GM18526 (cell line): ENCODE data around the gene JDP2.

Experiments used
- POLR2A ChIP-seq: IDR thresholded peaks from 3 replicates; pipeline ENCODE4 v1.6.1; 2011; ENCODE audit not compliant: insufficient read length; ENCODE audit errors: extremely low read depth

JDP2 gene, protein sequence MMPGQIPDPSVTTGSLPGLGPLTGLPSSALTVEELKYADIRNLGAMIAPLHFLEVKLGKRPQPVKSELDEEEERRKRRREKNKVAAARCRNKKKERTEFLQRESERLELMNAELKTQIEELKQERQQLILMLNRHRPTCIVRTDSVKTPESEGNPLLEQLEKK

DNA sequence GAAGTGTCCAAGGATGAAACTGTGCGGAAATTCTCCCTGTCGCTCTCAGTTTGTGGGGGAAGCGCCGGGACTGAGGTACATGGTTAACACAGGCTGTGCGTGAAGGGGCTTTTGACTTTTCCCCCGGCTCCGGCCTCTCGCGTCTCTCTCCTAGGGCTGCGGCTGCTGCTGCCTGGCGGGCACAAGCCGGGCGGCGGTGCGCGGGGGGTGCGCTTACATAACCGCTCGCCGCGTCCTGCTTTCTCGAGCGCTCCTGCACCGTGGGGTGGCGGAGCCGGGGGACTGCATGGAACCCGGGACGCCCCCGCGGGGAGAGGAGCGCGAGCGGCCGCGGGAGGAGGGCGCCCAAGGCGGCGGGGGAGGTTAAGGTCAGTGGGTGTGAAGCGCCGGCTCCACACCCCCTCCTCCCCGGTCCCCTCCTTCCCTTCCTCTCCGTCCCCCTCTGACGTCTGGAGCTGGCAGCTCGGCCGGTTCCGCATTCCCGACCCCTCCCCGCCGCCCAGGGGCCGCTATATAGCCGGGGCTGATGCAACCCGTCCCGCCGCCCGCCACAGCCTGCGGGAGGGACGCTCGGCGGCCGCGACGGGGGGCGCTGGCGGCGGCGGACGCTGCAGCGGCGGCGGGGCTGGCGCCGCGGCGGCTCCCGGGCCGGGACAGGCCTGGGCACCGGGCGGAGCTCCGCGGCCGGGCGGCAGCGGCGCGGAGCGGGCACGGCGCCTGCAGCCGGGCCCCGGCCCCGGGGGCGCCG is at the start of gene JDP2:
JDP2 (plus strand) TSS at position 541 of the 748 bp plus-strand sequence. CDS start 9,899 bp downstream, outside the sequence.
- TF ChIP-seq POLR2A: no peak

DNA sequence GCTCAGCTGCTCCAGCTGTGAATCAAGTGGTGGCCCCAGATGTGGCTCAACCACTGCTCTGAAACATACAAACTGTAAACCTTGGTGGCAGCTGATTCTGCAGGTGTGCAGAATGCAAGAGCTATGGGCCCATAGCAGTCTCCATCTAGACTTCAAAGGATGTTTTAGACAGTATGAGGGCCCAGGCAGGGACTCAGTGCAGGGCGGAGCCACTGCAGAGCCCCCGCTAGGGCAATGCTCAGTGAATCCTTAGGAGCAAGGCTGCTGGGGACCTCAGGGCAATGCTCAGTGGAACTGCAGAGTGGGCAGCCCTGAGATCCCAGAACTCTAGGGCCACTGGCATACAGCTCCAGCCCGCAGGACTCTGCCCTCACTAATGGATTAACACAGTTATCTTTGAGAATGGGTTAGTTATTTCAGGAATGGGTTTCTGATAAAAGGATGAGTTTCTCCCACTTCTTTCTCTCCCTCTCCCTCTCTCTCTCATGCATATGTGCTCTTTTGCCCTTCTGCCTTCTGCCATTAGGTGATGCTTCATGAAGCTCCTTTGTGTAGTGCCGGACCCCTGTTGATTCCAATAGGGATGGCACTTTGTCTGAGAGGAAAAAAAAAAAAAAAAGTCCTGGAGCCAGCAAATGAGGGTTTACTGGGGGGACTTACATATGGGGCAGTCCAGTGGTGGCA is 48.4 kb upstream of the JDP2 start:
- no peak for TF ChIP-seq POLR2A

GRCh38 chr14:75379930-75380270 is 47.9 kb upstream of the JDP2 start:
- no peak for TF ChIP-seq POLR2A

- TF ChIP-seq POLR2A: no peak
These were observed 47.2 kb upstream of the JDP2 start for GRCh38 chr14:75380656-75381055.

GRCh38 chr14:75381642-75382041 is 46.2 kb upstream of the JDP2 start:
- no peak for TF ChIP-seq POLR2A

DNA sequence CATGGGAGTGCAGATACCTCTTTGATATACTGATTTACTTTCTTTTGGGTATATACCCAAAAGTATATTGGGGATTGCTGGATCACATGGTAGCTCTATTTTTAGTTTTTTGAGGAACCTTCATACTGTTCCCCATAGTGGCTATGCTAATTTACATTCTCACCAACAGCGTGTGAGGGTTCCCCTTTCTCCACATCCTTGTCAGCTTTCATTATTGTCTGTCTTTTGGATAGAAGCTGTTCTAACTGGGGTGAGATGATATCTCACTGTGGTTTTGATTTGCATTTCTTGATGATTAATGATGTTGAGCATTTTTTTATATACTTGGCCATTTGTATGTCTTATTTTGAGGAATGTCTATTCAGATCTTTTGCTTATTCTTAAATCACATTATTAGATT is 44.1 kb upstream of the JDP2 start:
- no peak for TF ChIP-seq POLR2A

DNA sequence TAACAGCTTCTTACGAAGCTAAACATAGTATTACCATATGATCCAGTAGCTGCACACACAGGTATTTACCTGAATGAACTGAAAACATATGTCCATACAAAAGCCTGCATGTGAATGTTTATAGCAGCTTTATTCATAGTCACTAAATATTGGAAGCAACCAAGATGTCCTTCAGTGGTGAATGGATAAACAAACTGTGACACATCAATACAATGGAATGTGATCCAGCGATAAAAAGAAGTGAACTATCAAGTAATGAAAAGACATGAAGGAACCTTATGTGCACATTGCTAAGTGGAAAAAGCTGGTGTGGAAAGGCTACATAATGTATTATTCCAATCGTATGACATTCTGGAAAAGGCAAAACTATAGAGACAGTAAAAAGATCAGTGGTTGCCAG is 38.1 kb upstream of the JDP2 start:
- no peak for TF ChIP-seq POLR2A

DNA sequence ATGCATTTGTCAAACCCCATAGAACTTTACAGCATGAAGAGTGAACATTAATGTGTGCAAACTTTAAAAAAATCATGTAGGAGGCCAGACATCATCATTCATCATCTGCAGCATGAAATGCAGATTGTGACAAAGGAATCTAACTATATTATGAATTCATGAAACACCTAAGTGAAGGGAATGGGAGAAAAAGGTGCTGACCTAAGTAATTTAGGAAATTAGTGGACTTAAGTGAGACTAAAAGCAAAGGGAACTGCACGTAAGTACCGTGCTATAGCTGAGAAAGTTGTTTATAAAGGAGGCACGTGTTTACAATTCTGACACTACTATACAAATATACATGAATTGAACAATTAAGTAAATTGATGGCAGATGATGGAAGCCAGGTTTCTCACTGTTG is 37.6 kb upstream of the JDP2 start:
- no peak for TF ChIP-seq POLR2A

DNA sequence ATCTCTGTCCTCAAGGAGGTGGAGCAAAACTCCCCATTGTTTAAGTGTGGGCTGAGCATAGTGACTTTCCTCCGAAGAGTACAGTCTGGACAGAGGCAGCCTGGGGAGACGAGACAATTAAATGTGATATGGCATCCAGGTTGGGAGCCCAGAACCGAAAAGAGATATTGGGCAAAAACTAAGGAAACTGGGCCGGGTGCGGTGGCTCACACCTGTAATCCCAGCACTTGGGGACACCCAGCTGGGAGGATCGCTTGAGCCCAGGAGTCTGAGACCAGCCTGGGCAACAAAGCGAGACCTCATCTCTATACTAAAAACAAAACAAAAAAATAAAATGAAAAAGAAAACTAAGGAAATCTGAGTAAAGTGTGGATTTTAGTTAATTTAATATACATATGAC is 35.9 kb upstream of the JDP2 start:
- no peak for TF ChIP-seq POLR2A

- no peak for TF ChIP-seq POLR2A
These were observed 34.9 kb upstream of the JDP2 start for GRCh38 chr14:75392686-75393641.

GRCh38 chr14:75393794-75394193 is 34.0 kb upstream of the JDP2 start:
- no peak for TF ChIP-seq POLR2A

DNA sequence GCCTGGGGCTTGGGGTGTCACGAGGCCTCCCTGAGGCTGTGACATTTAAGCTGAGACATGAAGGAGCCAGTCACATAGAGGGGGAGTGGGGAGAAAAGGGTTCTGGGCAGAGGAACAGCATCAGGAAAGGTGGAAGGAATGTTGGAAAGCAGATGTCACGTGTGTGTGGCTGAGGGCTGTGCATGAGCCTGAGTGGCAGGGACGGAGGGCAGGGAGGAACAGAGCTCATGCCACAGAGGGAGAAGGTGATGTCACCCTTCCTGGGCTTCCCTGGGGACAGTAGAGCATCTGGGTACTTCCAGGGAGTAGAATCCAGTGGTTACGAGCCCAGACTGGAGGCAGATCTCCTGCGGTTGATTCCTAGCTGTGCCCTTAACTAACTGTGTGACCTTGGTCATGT is 32.0 kb upstream of the JDP2 start:
- no peak for TF ChIP-seq POLR2A

- no peak for TF ChIP-seq POLR2A
These were observed 28.5 kb upstream of the JDP2 start for GRCh38 chr14:75399321-75399720.

DNA sequence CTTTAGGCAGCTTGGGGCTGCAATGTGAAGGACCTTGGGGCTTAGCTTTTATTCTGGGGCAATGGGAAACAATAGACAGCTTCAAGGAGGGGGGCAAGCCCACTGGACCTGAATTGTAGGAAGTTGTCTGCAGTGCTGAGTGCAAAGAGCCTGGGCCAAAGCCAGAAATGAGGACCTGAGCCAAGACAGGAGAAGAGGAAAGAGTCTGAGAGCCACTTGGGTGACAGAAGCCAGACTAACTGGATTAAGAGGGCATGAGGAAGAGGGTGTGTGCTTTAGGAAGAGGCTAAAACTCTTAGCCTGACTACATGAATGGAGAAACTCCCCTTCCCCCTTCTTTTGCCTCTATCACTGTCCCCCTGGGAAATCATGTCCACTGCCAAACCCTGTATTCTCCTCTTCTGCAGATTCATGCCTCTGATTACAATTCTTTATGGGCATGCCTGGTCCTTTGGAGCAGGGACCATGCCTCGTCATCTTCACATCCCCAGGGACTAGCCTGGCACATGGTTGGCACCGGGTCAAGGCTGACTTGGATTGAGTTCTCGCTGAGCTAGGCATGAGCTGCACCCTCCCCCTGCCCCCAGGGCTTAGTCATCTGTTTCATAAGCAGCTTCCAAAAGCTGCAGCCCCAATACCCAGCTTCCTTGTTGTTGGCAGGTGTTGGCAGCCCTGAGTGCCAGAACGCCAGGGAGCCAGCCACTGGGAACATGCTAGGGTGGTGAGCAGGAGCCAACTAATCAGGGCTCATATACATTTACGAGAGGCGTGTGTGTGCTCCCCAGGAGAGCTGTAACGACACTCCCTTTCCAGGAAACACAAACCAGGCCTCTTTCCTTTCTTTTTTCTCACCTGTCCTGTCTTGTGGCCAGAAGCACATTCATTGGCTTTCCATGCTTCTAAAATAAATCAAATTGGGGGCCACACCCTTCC is 27.7 kb upstream of the JDP2 start:
- no peak for TF ChIP-seq POLR2A
